GM19239 (cell line): ENCODE results near the gene UBAC2.

ENCODE experiments used
- DNase-seq: peaks from one replicate; pipeline ENCODE4 v3.0.0; 2011; ENCODE audit warnings: low spot score; ENCODE audit not compliant: insufficient read length
- FAIRE-seq: peaks from 2 replicates; lab custom pipeline; 2011; peaks lifted over from hg19 to GRCh38; lab: Jason Lieb, UNC

Gene UBAC2

GRCh38 chr13:99287551-99287950 is 86.9 kb downstream of the UBAC2 start:
- FAIRE-seq = no peak
- DNase-seq = no peak

GRCh38 chr13:99288089-99288488 is 87.4 kb downstream of the UBAC2 start:
- DNase-seq (peak; percentile 32), FAIRE-seq (peak; percentile 91)

DNA sequence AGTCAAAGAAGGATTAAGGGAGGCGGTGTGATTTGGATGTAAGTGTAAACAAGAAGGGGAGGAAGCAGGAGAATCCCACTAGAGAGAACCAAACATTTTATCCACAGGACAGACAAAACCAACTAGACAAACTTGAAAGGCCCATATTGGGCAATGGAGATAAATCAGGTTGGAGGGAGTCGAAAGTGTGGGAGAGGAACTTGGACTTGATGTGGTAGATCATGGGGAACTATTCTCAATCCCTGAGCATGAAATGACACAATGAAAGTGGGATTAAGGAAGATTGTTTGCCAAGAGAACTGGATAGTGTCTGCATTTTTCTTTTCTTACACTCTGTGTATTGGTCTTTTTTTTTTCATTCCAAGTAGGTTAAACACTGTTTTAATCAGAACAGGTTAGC is 88.6 kb downstream of the UBAC2 start:
- no peak for FAIRE-seq
- DNase-seq = no peak

DNA sequence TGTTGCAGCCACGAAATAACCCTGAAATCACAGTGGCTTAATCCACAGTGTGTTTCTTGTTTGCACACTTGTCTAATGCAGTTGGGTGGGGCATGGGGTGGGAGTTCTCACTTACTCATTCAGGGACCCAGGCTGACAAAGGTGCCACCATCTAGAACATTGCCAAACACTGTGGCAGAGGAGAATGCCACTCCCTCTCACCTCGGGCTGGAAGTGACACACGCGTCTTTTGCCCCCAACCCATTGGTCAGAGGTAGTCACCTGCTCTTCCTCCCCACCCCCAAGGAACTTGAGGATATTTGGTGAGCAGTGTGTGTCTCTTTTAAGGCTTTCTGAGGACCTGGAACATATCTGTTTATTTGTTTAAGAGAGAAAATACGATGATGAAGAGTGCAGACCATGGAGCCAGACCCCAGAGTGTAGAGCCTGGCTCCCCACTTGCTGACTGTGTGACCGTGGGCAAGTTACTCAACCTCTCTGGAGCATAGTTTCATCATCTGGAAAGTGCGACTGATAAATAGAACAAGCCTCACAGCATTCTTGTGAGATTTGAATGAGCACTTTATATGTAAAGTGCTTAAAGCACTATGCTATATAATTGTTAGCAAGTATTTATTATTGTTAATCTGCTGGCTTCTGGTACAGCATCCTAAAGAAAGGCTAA is 89.2 kb downstream of the UBAC2 start:
- DNase-seq (no peak), FAIRE-seq (peak; percentile 71)

DNA sequence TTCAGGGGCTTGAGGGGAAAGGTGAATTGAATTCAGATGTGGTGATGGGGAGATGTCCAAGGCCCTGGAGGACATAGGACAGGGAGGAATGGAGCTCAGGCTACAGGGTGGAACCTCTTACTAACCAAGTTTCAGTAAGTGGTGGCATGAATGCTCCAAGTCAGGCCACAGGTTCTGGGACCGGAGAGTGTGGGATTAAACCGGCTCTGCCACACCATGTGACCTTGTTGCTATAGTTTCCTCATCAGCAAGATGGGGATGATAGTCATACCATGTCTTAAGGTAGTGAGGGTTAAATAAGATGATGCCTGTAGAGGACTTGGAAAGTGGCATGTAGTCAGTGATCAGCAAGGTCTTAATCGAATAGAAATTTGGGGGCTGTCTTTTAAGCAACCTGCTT is 90.2 kb downstream of the UBAC2 start:
- FAIRE-seq = peak; percentile 33

GRCh38 chr13:99293178-99293577 is 92.5 kb downstream of the UBAC2 start:
- DNase-seq (no peak), FAIRE-seq (peak; percentile 28)

More for the DNA sequence above, 90.2 kb downstream of the UBAC2 start:
- DNase-seq = no peak

- no peak for DNase-seq
- FAIRE-seq = no peak
These were observed 93.5 kb downstream of the UBAC2 start for GRCh38 chr13:99294198-99294597.

DNA sequence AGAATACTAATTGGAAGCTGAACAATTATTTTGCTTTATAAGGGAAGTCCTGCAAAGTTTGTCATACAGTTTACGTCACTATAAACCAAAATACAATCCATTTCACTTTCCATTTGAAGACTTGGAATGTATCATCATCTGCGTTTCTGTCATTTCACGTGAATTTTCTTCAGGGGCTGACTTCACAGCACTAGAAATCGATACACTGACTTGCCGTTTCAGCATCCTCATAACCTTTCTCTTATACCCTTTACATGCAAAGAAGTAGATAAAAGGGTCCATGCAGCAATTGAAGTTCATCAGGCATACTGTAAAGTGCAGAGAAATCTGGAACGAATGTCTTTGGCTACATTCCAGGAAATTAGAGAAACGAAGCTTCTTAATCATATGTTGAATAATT is 94.3 kb downstream of the UBAC2 start:
- DNase-seq = no peak
- FAIRE-seq = peak; percentile 44

DNA sequence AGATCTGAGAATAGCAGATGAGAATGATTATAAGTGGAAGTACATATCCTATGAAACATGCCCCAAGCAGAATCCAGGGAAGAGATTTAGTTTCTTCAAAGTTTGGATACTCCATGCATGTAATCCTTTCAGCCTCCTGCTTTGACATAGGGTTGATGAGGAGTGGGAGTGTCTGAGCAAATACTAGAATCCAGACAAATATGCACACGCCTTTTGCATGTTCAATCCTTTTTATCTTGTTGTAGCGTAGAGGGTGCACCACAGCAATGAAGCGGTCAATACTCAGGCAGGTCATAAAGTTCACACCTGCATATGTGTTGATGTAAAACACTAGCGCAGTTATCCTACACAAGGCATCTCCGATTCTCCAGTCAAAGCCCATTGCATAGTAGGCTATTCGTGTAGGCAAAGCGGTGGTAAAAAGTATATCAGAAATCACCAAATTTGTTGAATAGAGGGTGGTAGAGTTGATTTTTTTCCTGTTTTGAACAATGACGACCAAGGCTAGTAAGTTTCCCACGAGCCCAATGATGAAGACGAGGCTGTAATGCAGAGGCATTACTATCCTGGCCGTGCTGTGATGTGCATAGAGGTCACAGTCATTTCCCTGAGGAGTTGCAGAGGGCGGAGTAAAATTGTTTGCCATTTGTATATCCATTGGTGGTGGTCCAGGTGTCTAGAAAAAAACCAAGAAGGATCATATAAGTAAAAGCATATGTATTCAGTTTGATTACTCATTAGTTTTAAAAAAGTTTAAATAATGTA is 95.0 kb downstream of the UBAC2 start:
- FAIRE-seq = peak; percentile 23
- no peak for DNase-seq

GRCh38 chr13:99296398-99296797 is 95.7 kb downstream of the UBAC2 start:
- FAIRE-seq (peak; percentile 79), DNase-seq (no peak)

DNA sequence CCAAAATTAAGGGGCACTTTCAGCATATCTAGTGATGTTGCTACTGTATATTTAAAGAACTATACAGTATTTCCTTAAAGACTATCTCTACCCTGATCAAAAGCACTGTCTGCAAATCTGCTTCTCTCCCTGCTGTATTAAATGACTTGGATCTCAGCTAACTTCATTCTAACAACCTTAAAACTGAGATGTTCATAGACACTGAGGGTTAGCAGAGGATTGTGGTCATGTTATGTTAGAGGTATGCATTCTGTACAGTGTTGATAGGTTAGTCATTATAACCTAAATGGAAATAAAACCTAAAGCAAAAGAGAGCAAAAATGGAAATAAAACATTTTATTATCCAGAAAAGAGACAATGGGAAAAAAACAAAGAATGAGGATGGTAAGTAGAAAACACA is 96.7 kb downstream of the UBAC2 start:
- DNase-seq = no peak
- peak; percentile 71 for FAIRE-seq

DNA sequence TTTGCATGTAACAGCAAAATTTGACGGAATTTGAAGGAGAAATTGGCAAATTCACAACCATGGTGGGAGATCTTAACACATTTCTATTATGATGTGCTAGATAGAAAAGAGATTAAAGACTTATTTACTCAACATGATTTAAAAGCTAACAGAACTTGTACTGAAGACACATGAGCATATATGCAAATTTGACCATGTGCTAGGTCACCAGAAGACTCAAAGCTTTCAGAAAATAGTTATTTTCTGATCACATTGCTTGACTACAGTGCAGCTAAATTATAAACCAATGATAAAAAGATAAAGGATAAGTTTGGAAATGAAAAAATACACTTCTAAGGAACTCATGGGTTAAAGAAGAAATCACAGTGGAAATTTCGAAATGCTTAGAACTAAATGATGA is 97.4 kb downstream of the UBAC2 start:
- DNase-seq = no peak

GRCh38 chr13:99299256-99299919 is 98.7 kb downstream of the UBAC2 start:
- DNase-seq (no peak), FAIRE-seq (peak; percentile 18)

More for the DNA sequence above, 97.4 kb downstream of the UBAC2 start:
- FAIRE-seq = peak; percentile 95

DNA sequence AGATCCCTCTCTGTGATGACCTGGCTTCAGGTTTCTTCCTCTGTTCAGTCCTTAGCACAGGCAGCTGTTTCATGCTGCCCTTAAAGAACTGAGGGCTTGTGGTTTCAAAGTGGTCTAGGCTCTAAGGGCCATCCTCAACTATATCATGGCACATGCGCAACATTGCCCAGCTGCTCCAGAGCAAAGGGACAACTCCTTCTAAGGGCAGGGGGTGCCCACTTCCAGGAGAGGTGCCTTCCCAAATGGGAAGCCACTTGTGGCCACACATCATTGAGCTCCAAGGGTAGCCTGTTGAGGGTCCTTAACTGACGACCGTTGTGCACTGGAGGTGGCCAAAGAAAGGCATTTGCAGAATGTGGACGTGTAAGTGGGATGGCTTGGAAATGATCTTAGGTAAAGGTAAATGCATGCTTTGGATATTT is 99.3 kb downstream of the UBAC2 start:
- FAIRE-seq (peak; percentile 90), DNase-seq (no peak)

DNA sequence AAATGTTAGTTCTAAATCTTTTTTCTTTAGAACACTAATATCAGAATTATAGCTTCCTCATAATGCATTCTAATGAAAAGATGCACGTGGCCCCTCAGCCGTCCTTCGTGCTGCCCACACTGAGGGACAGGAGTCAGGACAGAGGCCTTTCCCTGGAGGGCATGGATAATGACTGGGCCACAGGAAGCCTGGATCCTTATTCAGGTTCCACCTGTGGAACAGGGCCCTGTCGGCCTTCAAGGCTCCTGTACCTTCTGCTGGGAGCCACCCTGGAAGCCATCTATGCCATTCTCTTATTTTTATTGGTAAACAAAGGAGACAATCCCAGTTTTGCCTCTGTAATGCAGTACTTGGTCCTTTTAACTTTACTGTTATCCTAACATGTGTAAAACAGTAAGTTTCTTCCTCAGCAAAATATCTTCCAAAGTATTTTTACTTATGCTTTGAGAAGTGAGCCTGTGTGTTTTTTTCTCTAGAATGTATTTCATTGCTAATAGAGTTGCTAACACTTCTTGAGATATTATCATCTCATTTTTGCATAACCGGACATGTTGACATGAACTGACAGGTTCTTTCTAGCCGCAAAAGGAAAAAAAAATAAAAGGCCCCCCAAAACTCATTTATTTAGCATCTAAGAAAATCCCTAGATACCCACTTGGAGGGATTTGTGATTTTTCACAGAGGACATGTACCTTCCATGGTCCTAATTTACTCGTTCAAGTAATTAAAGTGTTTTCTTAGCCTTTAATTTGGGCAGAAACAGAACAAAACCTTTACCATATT is 100.6 kb downstream of the UBAC2 start:
- peak; percentile 77 for FAIRE-seq
- no peak for DNase-seq

GRCh38 chr13:99301913-99302636 is 101.4 kb downstream of the UBAC2 start:
- FAIRE-seq = peak; percentile 90

GRCh38 chr13:99302637-99303505 is 102.2 kb downstream of the UBAC2 start:
- DNase-seq = no peak
- peak; percentile 75 for FAIRE-seq

More at GRCh38 chr13:99301913-99302636, 101.4 kb downstream of the UBAC2 start:
- DNase-seq = no peak

- FAIRE-seq = peak; percentile 70
- no peak for DNase-seq
These were observed 103.3 kb downstream of the UBAC2 start for GRCh38 chr13:99303863-99304521.
